PC-3 (cell line): ENCODE measurements around the gene SKOR2.
"Not testable (repeated sequence)": the region's sequence is repeated elsewhere in the genome, so short reads cannot be mapped to it uniquely, and the experiment has no call there.

ENCODE experiments used
- EZH2 ChIP-seq: fragments of 300-600 bp; sonication (generic); IDR thresholded peaks from one replicate; pipeline ENCODE4 v1.6.1; 2017; ENCODE audit warnings: antibody characterized with exemption, mild to moderate bottlenecking, low read length; ENCODE audit not compliant: unreplicated experiment
- EZH2phosphoT487 ChIP-seq: fragments of 300-600 bp; sonication (generic); IDR thresholded peaks from 2 replicates; pipeline ENCODE4 v1.6.1; 2018; ENCODE audit warnings: mild to moderate bottlenecking, antibody characterized with exemption, low read length, borderline replicate concordance
- TF ChIP-seq, protein P1 (sequence below): fragments of 300-600 bp; sonication (generic); conservative IDR thresholded peaks from 2 replicates; pipeline ENCODE4 v1.5.1; 2017; ENCODE audit warnings: antibody characterized with exemption, low read depth, mild to moderate bottlenecking, low read length

- TF ChIP-seq, protein P1, sequence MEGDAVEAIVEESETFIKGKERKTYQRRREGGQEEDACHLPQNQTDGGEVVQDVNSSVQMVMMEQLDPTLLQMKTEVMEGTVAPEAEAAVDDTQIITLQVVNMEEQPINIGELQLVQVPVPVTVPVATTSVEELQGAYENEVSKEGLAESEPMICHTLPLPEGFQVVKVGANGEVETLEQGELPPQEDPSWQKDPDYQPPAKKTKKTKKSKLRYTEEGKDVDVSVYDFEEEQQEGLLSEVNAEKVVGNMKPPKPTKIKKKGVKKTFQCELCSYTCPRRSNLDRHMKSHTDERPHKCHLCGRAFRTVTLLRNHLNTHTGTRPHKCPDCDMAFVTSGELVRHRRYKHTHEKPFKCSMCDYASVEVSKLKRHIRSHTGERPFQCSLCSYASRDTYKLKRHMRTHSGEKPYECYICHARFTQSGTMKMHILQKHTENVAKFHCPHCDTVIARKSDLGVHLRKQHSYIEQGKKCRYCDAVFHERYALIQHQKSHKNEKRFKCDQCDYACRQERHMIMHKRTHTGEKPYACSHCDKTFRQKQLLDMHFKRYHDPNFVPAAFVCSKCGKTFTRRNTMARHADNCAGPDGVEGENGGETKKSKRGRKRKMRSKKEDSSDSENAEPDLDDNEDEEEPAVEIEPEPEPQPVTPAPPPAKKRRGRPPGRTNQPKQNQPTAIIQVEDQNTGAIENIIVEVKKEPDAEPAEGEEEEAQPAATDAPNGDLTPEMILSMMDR = not testable (repeated sequence)
- TF ChIP-seq EZH2, EZH2phosphoT487: not testable (repeated sequence)
Measured at GRCh38 chr18:47195961-47196360, 55.5 kb downstream of the SKOR2 start.
